GM10266 (cell line): ENCODE data around the gene TMEM125.

Source experiments
- DNase-seq: peaks from one replicate; pipeline ENCODE4 v3.0.0; 2012; ENCODE audit errors: extremely low spot score
- CTCF ChIP-seq: IDR thresholded peaks from 2 replicates; pipeline ENCODE4 v1.5.1; 2012; ENCODE audit warnings: mild to moderate bottlenecking, low read depth; ENCODE audit not compliant: control insufficient read depth, insufficient read depth; ENCODE audit errors: missing control alignments

The TMEM125 gene

DNA sequence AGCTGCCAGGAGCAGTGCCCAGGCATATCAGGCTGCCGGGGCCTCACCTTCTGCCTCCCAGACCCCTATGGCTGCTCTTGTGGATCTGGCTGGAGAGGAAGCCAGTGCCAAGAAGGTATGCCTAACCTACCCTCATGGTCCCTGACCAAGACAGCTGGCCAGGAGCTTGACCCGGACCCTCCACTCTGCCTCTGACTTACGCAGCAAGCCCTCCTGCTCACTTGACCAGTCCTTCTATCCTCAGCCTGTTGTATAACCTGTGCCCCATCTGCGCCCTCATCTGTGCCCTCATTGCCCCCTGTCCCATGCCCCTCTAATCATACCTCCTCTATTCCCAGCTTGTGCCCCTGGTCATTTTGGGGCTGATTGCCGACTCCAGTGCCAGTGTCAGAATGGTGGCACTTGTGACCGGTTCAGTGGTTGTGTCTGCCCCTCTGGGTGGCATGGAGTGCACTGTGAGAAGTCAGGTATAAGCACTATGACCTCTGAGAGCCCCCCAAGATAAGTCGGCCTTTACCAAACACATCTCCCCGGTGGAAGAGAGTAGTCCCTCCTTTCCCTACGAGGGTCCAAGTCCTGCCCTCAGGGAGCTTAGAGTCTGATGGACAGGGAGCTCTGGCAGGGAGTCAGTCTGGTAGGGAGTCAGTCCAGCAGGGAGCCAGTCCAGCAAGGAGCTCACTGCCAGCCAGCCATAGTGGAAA lies 37.8 kb downstream of the TMEM125 start:
- no peak for TF ChIP-seq CTCF
- DNase-seq: no peak

DNA sequence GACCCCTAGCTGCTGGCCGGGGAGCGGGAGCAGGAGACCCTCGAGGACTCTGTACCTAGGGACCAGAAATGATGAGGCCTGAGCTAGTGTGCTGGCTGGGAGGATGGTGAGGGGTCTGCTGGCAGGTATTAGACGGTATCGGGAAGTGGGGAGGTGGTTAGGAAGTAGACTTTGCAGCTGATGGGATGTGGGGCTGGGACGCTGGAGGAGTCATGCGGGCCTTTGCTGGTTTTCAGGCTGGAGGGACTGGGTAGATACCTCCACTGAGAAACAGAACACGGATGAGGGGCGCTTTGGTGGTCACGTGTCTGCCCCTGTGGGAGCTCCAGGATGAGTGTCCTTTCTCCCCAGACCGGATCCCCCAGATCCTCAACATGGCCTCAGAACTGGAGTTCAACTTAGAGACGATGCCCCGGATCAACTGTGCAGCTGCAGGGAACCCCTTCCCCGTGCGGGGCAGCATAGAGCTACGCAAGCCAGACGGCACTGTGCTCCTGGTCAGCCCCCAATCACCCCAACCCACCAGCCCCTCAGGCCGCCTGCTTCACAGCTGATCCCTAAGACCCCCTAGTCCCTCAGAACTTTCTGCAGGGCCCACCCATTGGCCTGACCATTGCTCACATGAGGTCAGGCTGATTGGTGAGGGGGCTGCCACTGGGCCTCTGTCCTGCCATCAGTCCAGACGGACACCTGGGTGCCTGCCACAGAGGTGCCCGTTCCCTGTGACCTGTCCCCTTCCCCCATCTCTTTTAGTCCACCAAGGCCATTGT lies 39.0 kb downstream of the TMEM125 start:
- DNase-seq: no peak
- no peak for TF ChIP-seq CTCF

DNA sequence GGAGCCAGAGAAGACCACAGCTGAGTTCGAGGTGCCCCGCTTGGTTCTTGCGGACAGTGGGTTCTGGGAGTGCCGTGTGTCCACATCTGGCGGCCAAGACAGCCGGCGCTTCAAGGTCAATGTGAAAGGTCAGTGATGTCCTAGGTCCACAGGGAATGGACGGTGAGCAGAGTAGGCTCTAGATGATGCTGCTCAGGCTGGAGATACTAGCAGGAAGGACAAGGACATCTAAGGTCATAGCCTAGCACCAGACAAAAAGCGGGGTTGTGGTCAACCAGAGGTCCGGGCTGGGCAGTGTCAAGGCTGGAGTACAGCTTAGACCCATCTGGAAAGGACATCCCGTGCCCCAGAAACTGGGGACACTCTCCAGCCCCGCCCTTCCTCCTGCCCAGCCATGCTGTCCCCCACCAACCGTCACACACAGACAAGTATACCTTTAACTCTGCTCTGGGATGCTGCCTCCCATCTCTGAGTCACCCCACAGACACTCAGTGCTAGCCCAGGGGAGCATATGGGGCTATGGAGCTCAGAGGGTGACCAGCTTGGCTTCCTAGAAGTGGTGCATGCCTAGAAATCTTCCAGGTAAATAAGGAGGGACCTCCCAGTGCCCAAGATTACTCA lies 39.7 kb downstream of the TMEM125 start:
- no peak for TF ChIP-seq CTCF
- DNase-seq: no peak

DNA sequence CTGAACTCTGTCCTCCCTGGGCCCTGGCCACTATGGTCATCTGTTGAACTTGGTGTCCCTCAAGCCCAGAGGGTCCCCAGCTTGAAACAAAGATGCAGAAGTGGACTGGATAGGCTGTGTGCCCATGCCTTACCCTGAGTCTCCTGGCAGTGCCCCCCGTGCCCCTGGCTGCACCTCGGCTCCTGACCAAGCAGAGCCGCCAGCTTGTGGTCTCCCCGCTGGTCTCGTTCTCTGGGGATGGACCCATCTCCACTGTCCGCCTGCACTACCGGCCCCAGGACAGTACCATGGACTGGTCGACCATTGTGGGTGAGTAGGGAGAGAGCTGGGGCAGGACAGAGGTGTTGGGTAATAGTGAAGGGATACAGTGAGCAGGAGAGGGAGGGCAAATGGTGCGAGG lies 41.7 kb downstream of the TMEM125 start:
- no peak for DNase-seq
- no peak for TF ChIP-seq CTCF

GRCh38 chr1:43312212-43312623 lies 42.4 kb downstream of the TMEM125 start:
- TF ChIP-seq CTCF: no peak
- DNase-seq: no peak

DNA sequence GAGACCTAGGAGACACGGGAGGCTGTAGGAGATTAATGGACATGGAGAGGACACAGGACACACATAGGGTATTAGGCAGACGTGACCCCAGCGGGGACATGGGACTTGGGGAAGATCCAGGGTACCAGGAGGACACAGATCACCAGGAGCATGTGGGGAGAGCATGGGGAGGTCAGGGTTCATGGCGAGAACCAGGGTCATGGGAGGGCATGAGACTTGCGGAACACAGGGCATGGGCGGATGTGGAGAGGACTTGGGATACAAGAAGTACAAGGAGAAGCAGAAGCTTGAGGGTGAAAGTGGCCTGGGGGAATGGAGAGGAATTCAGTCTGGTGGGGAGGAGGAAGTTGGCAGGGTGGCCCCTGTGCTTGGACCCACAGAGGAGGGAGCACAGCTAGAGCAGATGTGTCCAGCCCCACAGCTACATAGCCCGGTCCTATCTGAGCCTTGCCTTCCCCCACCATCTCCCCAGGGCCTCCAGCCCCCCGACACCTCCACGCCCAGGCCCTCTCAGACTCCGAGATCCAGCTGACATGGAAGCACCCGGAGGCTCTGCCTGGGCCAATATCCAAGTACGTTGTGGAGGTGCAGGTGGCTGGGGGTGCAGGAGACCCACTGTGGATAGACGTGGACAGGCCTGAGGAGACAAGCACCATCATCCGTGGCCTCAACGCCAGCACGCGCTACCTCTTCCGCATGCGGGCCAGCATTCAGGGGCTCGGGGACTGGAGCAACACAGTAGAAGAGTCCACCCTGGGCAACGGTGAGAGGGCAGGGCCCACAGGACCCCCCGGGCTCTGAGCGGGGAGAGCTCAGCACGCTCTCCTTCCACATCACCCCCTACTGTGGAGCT lies 43.1 kb downstream of the TMEM125 start:
- DNase-seq: no peak
- TF ChIP-seq CTCF: no peak

DNA sequence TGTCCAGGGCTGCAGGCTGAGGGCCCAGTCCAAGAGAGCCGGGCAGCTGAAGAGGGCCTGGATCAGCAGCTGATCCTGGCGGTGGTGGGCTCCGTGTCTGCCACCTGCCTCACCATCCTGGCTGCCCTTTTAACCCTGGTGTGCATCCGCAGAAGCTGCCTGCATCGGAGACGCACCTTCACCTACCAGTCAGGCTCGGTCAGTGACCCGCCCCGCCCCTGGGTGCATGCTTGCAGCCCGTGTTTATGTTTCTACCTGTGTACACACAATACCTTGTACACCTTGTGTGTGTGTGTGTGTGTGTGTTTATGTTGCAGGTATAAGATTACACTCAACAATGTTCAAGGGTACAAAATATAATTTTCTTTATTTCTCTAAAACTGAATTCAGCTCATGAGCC lies 44.0 kb downstream of the TMEM125 start:
- TF ChIP-seq CTCF: no peak
- DNase-seq: no peak
